GM19324 (cell line): ENCODE results near the gene TRIP6.

ENCODE experiments used
- ATAC-seq: cut with Tn5 transposase; IDR thresholded peaks from one replicate; pipeline ENCODE4 v1.9.1; 2021; ENCODE audit warnings: mild to moderate bottlenecking, moderate library complexity; ENCODE audit not compliant: unreplicated experiment, low FRiP score

TRIP6 gene

DNA sequence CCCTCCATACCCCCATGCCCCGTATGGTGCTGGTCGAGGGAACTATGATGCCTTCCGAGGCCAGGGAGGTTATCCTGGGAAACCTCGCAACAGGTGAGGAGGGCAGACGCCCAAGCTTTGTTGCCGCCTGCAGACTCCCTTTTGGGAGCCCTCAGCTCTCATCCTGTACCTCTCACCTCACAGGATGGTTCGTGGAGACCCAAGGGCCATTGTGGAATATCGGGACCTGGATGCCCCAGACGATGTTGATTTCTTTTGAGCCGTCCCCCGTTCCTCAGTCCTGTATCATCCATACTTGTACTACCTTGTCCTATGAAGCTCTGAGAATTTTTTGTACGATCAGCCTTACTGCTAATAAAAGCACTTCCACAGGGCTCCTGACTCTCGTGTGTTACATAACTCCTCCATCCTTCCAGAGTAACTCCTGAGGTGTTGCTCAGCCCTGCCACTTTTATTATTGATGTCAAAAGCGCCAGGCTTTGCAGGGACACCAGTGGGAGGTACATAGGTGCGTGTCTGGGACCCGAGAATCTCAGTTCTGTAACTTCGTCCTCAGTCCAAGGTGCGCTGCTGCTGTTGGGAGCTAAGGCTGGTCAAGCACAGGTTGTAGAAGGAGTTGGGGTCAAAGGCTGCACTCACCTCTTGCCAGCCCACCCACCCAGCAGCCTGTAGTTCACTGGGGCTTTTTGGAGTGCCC lies 21.3 kb downstream of the TRIP6 start:
- no peak for ATAC-seq

DNA sequence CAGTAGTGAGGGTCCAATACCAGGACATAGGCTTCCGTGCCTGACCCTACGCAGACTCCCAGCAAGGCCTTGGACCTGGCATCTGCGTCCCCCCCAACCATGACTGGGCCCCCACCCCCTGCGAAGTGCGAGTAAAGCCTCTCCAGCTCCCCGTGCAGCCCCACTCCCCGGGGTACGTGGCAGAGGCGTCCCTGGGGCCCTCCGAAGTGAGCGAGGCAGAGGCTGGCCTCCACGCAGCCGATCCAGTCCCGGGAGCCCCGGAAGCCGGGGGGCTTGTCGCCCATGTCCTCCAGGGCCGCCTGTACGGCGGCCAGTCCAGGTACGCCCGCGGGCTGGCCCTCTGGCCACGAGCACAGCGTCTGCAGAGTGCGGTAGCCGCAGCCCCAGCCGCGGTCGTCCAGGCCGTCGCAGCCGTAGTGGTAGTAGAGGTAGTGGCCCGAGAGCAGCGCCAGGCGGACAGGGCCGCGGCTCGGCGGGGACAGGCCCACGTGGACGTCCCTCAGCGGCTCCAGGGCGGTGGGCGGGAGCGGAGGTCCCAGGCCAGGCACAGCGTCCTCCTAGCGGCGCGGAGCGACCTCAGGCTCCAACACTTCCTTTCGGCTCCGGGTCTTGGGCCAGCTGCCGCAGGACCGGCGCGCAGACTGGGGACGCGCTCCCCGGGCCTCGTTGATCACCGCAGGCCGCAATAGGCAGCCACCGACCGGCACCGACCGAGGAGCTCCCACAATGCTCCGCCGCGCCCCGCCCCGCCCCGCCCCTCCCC lies 22.0 kb downstream of the TRIP6 start, which contains the start of gene UFSP1:
Gene UFSP1, minus strand, starts transcription at position 728 of the 763 bp plus-strand sequence. Its CDS starts 444 bp downstream, at position 284.
- ATAC-seq, result peak; percentile 36

DNA sequence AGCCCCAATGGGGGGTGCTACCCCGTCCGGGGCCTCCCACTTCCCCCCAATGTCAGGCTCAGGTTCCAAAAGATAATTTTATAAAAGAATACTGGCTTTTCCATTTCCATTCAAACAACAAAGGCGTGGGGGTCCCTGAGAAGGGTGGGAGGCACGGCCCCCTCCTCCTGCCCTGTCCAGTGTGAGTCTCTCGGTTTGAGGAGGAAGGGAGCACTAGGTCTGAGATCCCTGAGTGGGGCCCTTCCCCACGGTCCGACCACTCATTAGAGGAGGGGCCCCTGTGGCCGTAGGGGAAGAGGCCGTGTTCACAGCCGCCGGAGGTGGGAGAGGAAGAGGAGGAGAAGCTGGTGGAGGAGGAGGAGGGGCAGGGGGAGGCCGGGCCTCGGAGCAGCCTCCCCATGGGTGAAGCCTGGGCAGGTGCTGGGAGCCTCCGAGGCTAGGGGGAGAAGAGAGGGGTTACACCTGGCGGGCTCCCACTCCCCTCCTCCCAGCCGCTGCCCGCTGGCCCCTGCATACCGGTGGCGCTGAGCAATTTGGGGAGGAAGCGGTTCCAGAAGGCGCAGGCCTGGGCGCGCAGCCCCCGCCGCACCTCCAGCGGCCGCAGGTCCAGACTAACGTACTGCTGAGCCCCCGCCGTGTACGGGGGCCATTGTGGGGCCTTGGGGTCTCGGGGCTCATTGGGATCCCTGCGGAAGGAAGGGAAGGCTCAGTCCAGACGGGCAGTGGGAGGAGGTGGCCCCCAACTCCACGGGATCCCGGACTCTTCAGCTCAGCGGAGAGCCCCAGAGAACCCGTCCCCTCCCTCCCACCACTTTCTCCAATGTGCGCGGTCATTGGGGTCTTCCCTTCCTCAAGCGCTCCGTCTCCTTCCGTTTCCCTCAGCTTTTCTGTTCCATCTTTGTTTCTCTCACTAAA lies 23.7 kb downstream of the TRIP6 start:
- ATAC-seq, result no peak

DNA sequence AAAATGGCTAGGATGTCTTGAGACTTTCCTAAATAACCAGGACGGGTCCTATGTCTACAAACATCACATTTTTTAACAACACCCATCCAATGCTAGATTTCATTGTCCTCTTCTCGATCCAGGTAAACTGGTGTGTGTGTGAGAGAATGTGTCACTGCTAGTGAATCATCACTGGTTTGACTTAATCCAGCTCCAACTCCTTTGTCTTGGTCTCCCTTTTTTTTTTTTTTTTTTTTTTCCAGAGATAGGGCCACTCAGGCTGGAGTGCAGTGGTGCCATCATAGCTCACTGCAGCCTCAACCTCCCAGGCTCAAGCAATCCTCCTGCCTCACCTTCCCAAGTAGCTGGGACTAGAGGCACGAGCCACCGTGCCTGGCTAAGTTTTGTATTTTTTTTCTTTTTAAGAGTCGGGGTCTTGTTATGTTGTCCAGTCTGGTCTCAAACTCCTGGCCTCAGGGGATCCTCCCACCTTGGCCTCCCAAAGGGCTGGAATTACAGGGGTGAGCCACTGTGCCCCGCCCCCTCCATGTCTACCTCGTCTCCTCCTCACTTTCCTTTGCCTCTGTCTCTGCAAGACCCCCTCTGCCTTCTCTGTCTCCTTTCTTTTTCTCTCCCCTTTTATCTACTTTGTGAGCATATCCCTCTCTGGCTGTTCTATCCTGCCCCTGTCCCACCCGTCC lies 24.5 kb downstream of the TRIP6 start:
- no peak for ATAC-seq

DNA sequence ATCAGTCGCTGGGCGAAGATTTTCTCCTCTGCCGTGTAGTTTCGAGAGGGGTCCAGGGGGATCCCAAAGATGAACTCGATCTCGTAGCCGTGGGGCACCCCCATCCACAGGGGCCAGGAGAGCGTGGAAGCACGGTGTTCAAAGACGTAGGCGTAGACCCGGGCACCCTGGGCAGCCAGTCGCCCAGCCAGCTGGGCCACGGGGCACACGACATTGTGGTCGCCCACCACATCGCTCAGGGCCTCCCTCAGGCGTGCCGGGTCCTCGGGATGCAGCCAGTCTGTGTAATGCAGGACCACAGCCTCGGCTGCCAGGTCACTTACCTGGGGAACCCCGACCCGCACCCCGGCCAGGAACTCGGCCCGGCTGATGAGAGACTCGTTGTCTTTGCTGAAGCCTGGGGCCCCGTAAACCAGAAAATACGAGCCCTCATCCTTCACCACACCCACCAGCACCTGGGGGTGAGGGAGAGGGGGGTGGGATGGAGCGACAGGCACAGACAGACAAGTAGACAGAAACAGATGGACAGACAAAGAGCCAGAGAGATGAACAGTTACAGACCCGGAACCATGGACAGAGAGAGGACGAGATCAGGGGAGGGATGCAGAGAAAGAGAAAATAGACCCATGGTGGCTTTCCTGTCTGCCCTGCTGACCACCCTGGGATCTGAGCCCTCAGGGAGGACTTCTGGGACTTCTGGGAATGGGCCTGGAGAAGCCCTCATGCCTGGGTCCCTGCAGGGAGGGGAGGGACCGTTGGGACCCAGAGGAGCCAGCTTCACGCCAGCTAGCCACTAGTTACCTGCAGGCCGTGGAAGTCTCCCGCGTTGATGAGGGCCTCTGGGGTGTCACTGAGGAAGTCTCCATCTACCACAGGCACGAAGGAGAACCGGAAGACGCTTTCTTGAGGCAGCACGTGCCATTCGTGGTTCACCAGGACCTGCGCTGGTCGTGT lies 25.5 kb downstream of the TRIP6 start:
- no peak for ATAC-seq

DNA sequence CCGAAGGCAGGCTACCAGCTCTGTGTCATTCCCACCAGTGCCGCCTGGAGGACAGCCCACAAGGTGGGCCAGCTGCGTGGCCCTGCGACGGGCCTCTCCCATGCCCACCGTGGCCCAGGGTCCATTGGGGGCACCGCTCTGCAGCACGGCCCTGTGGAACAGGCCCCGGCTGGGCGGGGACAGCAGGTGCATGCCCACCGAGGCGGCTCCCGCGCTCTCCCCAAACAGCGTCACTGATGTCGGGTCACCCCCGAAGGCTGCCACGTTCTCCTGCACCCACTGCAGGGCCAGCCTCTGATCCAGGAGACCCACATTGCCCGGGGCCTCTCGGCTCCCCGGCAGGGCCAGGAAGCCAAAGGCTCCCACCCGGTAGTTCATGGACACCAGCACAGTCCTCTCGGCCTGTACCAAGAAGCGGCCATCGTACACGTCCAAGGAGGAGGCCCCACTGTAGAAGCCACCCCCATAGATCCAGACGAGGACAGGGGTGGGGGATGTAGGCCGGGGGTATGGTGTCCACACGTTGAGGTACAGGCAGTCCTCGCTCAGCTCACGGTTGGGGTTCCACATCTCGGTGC lies 26.2 kb downstream of the TRIP6 start:
- no peak for ATAC-seq

DNA sequence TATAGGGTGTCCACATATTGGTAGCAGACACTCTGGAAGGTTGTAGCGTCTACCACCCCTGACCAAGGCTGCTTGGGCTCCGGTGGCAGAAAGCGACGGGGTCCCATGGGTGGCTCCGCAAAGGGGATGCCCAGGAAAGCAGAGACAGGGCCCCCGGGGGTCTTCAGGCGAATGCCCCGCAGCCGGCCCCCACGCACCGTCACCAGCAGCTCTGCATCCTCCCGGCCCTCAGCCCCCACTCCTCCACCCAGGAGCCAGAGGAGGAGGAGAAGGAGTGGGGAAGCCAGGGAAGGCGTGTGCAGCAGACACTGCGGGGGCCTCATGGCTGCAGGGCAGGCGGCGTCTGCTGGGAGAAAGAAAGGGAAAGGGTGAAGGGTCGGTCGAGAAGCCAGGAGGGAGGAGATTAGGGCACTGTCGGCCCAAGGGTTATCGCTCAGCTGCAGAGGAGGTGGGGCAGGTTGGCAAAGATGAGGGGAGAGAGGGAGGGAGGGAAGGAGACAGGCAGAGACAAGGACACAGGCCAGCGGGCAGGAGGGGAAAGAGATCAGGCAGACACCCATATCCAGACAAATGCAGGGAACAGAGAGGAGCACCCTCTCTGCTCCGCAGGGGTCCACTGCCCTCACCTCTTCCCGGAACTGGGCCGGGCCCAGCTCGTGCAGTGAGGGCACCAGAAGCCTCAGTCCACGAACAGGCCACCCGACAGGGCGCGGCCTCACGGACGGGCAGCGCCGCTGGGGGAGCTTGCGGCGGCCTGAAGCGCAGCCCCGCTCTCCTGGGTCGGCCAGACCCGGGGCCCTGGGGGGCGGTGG lies 26.9 kb downstream of the TRIP6 start:
- ATAC-seq, result no peak

DNA sequence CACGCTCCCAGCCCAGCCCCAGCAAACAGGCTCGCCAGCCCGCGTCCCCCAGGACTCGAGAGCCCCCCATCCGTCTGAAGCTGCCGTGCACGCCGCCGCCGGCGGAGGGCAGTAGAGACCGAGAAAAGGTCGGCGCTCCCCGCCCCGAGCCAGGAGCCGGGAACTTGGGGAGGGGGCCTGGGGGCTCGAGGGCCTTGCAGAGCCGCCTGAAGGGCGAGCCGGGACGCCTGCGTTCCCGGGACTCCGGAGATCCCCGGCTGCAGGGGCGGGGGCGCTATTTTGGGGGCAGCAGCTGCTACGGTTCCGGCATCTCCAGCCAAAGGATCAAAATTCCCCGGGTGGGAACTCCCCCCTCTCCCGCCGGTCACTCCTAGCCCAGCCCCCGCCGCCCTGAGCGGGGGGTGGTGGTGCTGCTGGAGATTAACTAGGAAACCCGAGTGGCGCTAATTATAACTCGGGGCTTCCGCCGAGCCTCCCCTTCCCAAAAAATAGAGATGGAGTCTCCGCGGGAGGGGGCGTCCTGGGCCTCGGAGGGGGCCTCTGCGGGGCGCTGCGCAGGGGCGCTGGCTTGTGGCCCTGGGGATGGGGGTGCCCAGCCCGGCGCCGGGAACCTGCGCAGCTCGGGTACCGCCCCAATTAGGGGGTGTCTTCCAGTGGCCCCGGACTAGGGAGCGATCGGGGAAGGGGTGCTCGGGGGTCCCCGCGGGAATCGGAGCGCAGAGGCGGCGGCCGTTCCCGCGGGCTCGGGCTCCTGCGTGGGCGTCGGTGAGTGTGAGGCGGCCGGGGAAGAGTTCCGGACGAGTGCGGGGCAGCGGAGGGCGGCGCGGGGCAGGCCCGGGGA lies 27.9 kb downstream of the TRIP6 start:
- no peak for ATAC-seq

DNA sequence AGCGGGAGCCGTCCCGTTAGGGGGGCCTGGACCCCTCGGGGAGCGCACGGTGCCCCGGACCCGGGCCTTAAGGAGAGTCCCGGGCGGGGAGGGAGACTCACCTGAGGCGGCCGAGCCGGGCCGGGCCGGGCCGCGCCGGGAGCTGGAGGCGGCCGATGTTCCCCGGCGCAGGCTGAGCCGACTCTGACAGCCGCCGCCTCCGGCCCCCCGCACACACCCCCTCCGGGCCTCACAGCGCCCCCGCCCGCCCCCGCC lies 28.4 kb downstream of the TRIP6 start, which contains the start of gene ACHE:
Gene ACHE, minus strand, starts transcription at position 188 of the 255 bp plus-strand sequence. CDS start 1,656 bp downstream, outside the sequence.
- no peak for ATAC-seq

DNA sequence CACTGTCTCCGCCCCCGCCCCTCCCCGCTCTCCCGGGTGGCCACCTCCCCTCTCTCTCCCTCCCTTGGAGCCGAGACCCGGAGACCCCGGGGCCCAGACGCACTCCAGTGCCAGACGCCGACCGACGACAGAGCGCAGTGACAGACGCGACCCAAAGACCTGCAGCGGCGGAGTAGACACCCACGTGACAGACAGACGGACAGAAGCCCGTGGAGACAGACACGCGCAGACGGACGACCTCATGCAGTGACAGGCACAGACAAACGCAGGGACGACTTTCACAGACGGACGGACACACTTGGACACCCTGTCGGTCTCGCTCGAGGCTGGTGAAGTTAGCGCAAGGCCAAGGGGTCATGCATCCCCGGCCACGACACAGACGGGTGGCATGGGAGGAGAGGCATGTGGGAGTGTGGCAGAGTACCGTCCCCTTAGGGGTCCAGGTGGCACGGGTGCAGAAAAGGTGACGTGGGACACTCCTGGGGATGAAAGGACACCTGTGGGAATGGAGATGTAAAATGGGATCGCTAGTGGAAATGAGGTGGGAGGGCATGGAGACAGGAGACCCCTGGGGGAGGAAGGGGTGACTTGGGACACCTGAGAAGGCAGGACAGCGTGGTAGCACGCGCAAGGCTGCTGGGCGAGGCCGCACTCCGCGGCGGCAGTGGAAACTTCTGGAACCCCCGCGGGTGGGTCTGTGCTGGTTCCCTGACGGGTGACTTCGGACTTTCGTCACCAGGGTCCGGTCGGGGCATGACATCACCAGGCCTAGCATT lies 29.0 kb downstream of the TRIP6 start:
- no peak for ATAC-seq

DNA sequence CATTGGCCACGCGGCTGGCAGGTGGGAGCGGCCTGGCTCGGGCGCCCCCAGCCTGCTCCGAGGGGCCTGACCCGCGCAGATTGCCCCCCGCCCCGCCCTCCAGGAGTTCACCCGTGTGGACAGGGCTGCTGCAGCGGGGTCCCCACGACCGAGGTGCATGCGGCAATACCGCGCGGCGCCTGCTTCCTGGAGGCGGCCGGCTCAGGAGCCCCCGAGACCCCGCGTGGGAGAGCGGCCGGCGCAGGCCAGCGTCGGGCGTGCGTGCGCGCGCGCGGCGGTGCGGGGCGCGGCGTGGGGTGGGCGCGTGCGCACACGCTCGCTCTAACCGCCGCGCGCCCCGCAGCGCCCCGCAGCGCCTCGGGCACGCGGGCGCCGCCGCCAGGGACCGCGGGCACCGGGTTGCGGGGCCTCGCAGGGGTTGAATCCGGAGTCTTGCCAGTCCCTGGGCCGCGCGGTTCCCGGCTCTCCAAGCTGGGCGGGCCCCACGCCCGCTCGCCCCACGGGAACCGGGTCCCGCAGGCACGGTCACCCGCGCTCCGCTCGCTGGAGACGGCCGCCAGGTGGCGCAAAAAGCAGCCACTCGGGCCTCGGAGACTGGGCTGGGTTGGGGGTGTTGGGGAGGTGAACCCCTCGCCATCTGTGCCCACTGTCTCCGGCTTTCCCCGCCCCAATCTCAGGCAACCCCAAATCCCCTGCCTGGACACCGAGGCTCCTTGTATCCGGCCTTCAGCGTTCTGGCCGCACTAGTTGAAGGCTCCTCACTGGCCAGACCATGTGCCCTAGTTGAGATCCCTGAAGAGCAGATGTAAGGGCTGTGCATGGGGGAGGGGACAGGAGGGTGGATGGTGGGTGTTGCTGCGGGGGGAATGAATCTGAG lies 29.8 kb downstream of the TRIP6 start:
- no peak for ATAC-seq

DNA sequence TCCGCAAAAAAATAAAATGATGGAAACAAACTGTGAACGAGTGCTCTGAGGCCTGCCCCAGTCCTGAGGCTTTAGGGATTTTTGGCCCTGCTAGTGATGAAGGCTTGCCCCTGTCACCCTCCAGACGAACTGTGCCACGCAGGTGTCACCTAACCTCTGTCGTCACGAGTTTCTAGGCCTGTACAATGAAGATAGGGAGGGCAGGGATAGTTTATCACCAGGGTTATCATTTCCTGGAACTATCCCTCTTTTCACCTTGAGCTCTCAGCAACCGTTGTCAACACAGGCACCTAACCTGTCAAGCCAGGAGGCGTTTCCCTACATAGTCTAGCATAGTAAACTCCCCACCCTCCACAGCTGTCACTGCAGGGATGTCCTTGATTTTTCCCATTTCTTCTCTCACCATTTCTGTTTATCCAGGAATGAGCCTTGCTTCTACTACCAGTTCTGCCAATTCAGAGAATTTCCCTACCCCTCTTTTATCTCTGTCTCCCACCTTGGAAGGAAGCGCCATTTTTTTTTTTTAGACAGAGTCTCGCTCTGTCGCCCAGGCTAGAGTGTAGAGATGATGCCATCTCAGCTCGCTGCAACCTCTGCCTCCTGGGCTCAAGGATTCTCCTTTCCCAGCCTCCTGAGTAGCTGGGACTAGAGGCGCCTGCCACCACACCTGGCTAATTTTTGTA lies 30.7 kb downstream of the TRIP6 start:
- ATAC-seq, result no peak

DNA sequence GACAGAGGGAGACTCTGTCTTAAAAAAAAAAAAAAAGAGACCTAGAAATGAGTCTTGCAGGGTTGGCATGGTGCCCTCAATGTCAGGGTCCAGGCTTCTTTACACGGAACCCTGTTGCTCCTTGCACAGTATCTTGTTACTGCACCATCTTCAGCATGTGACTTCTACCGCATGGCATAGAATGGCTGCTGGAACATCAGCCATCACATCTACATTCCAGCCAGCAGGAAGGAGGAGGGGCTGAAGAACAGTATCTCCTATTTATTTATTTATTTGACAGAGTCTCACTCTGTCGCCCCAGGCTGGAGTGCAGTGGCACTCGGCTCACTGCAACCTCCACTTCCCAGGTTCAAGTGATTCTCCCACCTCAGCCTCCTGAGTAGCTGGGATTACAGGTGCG lies 32.2 kb downstream of the TRIP6 start:
- ATAC-seq, result no peak

DNA sequence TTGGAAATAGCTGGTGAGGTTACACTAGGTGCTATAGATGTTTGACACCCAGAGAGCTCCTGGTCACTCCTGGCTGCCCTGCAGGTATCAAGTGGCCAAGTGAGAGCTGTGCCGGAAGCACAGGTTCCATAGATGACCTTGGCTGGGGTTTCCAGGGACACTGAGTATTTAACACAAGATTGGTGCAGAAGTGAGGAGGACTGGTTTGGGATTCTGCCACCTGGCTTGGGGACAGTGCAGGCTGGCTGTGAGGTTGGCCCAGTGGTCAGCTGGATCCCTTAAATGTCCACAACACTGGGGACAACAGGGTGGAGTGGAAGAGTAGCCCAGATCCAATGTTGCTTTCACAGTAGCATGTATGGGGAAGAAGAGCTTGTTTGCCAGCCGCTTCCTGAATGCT lies 33.8 kb downstream of the TRIP6 start:
- no peak for ATAC-seq

DNA sequence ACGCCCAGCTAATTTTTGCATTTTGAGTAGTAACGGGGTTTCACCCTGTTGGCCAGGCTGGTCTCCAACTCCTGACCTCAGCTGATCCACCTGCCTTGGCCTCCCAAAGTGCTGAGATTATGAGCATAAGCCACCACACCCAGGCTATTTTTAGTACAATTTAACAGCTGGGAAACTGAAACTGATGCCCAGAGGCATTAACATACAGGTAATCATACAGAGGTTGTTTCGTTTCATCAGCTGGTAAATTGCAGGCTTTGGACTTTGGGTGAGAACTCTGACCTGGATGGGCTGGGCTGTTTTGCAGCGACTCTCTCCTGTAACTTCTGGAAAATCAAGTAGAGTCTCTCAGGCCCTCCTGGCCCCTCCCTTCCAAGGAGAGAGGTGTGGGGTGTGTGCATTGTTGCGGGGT lies 34.7 kb downstream of the TRIP6 start:
- ATAC-seq, result no peak
